Natural killer cell (primary cell): Measurements from ENCODE around the gene STIM2. TPM values are rescaled to one million over a fixed set of nuclear protein-coding genes. Genes with fewer than 3 reads are reported as not detected.
"Not testable (repeated sequence)": the region's sequence is repeated elsewhere in the genome, so short reads cannot be mapped to it uniquely, and the experiment has no call there.

Source experiments
- ATAC-seq, 3 donors: fragments of 150-1000 bp in 2 of 3; fragments of 200-7000 bp in 1 of 3; cut with Tn5 transposase; 1 replicate in 1 of 3; 2 replicates in 2 of 3; pipeline ENCODE4 v1.10.0; 2021; ENCODE audit warnings: mild to moderate bottlenecking in 2 of 3, moderate library complexity in 2 of 3
- DNase-seq, 2 donors: peaks; one replicate each; pipeline versions ENCODE4 v3.0.0 to v3.0.0-alpha.2; 2013 to 2021; ENCODE audit warnings: mixed read lengths in 1 of 2
- H3K27ac ChIP-seq: one replicate; pipeline ENCODE4 v1.5.1; 2013; ENCODE audit warnings: mild to moderate bottlenecking, low read length
- H3K27me3 ChIP-seq: one replicate; pipeline ENCODE4 v1.6.1; 2013; ENCODE audit warnings: low read length; ENCODE audit not compliant: control insufficient read depth, insufficient read depth
- H3K36me3 ChIP-seq: one replicate; pipeline ENCODE4 v1.6.1; 2013; ENCODE audit warnings: low read length; ENCODE audit not compliant: control insufficient read depth, insufficient read depth
- H3K4me1 ChIP-seq: one replicate; pipeline ENCODE4 v1.6.1; 2013; ENCODE audit warnings: low read length; ENCODE audit not compliant: control insufficient read depth, insufficient read depth
- H3K4me3 ChIP-seq: one replicate; pipeline ENCODE4 v1.5.1; 2013; ENCODE audit warnings: low read length
- H3K9me3 ChIP-seq: one replicate; pipeline ENCODE4 v1.6.1; 2013; ENCODE audit warnings: low read length; ENCODE audit not compliant: control insufficient read depth, insufficient read depth
- H3K27ac Mint-ChIP-seq, 2 donors: one replicate each; pipeline ENCODE4 v1.8.0; 2022; ENCODE audit warnings: mild to moderate bottlenecking in 2 of 2, mixed read lengths in 2 of 2, moderate library complexity in 1 of 2
- H3K27me3 Mint-ChIP-seq, 2 donors: one replicate each; pipeline ENCODE4 v1.8.0; 2022; ENCODE audit warnings: low read depth in 2 of 2, mixed read lengths in 2 of 2
- H3K36me3 Mint-ChIP-seq: one replicate; pipeline ENCODE4 v1.8.0; 2022; ENCODE audit warnings: mixed read lengths
- H3K4me1 Mint-ChIP-seq, 2 donors: one replicate each; pipeline ENCODE4 v1.8.0; 2022; ENCODE audit warnings: mixed read lengths in 2 of 2
- H3K4me3 Mint-ChIP-seq: one replicate; pipeline ENCODE4 v1.8.0; 2022; ENCODE audit warnings: mild to moderate bottlenecking, moderate library complexity, mixed read lengths
- H3K9me3 Mint-ChIP-seq, 2 donors: one replicate each; pipeline ENCODE4 v1.8.0; 2022; ENCODE audit warnings: mixed read lengths in 2 of 2
- CTCF ChIP-seq: fragments of 200-600 bp; IDR thresholded peaks from one replicate; pipeline ENCODE4 v1.8.0; 2022; ENCODE audit warnings: antibody characterized with exemption
- WGBS: methylation state at CpG from one replicate; pipeline ENCODE4 v1.1.7; 2013; ENCODE audit warnings: missing lambda C conversion rate; ENCODE audit not compliant: insufficient coverage; 5-methylcytosine and 5-hydroxymethylcytosine counted together
- intact Hi-C: fragments of 100-400 bp; cut with micrococcal nuclease; formaldehyde crosslinking; loops from one replicate; pipeline ENCODE4 v1.14.2; 2022
- total RNA-seq, 4 donors: library from RNA; stranded (reverse); fragments of 120-200 nt in 1 of 4; gene quantifications; one replicate each; pipeline versions ENCODE4 v1.2.3 to v1.2.4, GENCODE V29; 2013 to 2022

STIM2 gene
- total RNA-seq, 3 donors from 2014 or later (not counting 1 experiment from before 2014, with no cell fraction given), result 98.3 to 104 (median 100) TPM

GRCh38 chr4:26826721-26827120 lies 33.9 kb upstream of the STIM2 start:
- Mint-ChIP-seq H3K27me3 (peaks cover 0 to 5% of the 10 kb centered on the region in 2 donors), H3K36me3 (no peaks in the 10 kb centered on the region), H3K4me3 (no peak overlapping the region), H3K4me1 (peaks cover 24 to 29% of the 10 kb centered on the region in 2 donors), H3K9me3 (peaks cover 0 to 3% of the 10 kb centered on the region in 2 donors), H3K27ac (no peak overlapping the region)
- Histone ChIP-seq H3K36me3 (no peaks in the 10 kb centered on the region), H3K27me3 (no peaks in the 10 kb centered on the region), H3K27ac (no peak overlapping the region), H3K4me3 (no peak overlapping the region), H3K9me3 (peaks cover 8% of the 10 kb centered on the region), H3K4me1 (peaks cover 23% of the 10 kb centered on the region)
- DNase-seq (no peak), ATAC-seq (peak in 1 of 3 donors; percentile 38)
- intact Hi-C loops, result no loop called here
- no peak for TF ChIP-seq CTCF
- 42% methylated on average over 5 of the region's 9 CpGs for WGBS

- H3K27ac ChIP-seq, H3K27ac Mint-ChIP-seq, ATAC-seq: not testable (repeated sequence)
Observed at GRCh38 chr4:26827336-26827735, 33.3 kb upstream of the STIM2 start.

GRCh38 chr4:26827798-26828197 lies 32.8 kb upstream of the STIM2 start:
- no peaks in the 10 kb centered on the region for H3K27me3 ChIP-seq
- Mint-ChIP-seq H3K27ac (no peak overlapping the region), H3K4me1 (peaks cover 14 to 18% of the 10 kb centered on the region in 2 donors), H3K36me3 (no peaks in the 10 kb centered on the region), H3K27me3 (peaks cover 0 to 5% of the 10 kb centered on the region in 2 donors), H3K4me3 (no peak overlapping the region), H3K9me3 (peaks cover 0 to 2% of the 10 kb centered on the region in 2 donors)
- no peak overlapping the region for H3K27ac ChIP-seq
- H3K4me1 ChIP-seq, result peaks cover 18% of the 10 kb centered on the region
- DNase-seq (no peak), ATAC-seq (no peak)
- no peak overlapping the region for H3K4me3 ChIP-seq
- H3K36me3 ChIP-seq, result no peaks in the 10 kb centered on the region
- intact Hi-C loops, result no loop called here
- H3K9me3 ChIP-seq, result peaks cover 8% of the 10 kb centered on the region
- 84% methylated on average over 5 of the region's 6 CpGs for WGBS
- TF ChIP-seq CTCF, result no peak

More at GRCh38 chr4:26827336-26827735, 33.3 kb upstream of the STIM2 start:
- H3K27me3 ChIP-seq, H3K9me3 ChIP-seq, H3K4me3 ChIP-seq, intact Hi-C loops, H3K36me3 ChIP-seq, DNase-seq, H3K36me3 Mint-ChIP-seq, H3K27me3 Mint-ChIP-seq, H3K4me3 Mint-ChIP-seq, H3K9me3 Mint-ChIP-seq: not testable (repeated sequence)
- WGBS, result 84% methylated on average over 6 of the region's 6 CpGs
- peaks cover 23% of the 10 kb centered on the region for H3K4me1 ChIP-seq
- peaks cover 18 to 23% of the 10 kb centered on the region in 2 donors for H3K4me1 Mint-ChIP-seq

- Histone ChIP-seq H3K9me3 (no peaks in the 10 kb centered on the region), H3K27me3 (no peaks in the 10 kb centered on the region), H3K4me3 (no peak overlapping the region), H3K4me1 (peaks cover 6% of the 10 kb centered on the region), H3K36me3 (no peaks in the 10 kb centered on the region), H3K27ac (no peak overlapping the region)
- H3K4me1 Mint-ChIP-seq, result peaks cover 2 to 6% of the 10 kb centered on the region in 2 donors
- H3K36me3 Mint-ChIP-seq, result no peaks in the 10 kb centered on the region
- peaks cover 0 to 5% of the 10 kb centered on the region in 2 donors for H3K27me3 Mint-ChIP-seq
- WGBS, result 90% methylated on average over 4 of the region's 4 CpGs
- TF ChIP-seq CTCF, result no peak
- H3K9me3 Mint-ChIP-seq, result no peaks in the 10 kb centered on the region
- H3K27ac Mint-ChIP-seq, result no peak overlapping the region
- no peak for DNase-seq
- intact Hi-C loops, result no loop called here
- no peak overlapping the region for H3K4me3 Mint-ChIP-seq
- no peak for ATAC-seq
Observed at GRCh38 chr4:26829018-26829417, 31.6 kb upstream of the STIM2 start.
